GM23338 (cell line): ENCODE results near the gene FRMD4A. TPM values are rescaled to one million over a fixed set of nuclear protein-coding genes. Genes with fewer than 3 reads are reported as not detected.

Experiments
- ATAC-seq: fragments of 200-7000 bp; cut with Tn5 transposase; 3 replicates; pipeline ENCODE4 v1.9.1; 2020
- DNase-seq: peaks from one replicate; pipeline ENCODE4 v3.0.0-alpha.2; 2015; ENCODE audit warnings: low spot score
- H2AFZ ChIP-seq: fragments of 200-600 bp; sonication (generic); 2 replicates; pipeline ENCODE4 v1.8.0; 2016; ENCODE audit warnings: antibody characterized with exemption, mild to moderate bottlenecking, moderate library complexity
- H3F3A ChIP-seq: fragments of 200-600 bp; sonication (generic); replicated peaks from 2 replicates; pipeline ENCODE4 v1.8.0; 2017; ENCODE audit warnings: antibody characterized with exemption, mixed run types, low read depth
- H3K27ac ChIP-seq: fragments of 200-600 bp; sonication (generic); 2 replicates; pipeline ENCODE4 v1.6.1; 2016; ENCODE audit warnings: low read depth
- H3K27me3 ChIP-seq: fragments of 200-600 bp; sonication (generic); 2 replicates; pipeline ENCODE4 v1.8.0; 2016; ENCODE audit warnings: mild to moderate bottlenecking, mixed run types, moderate library complexity; ENCODE audit not compliant: insufficient read depth
- H3K36me3 ChIP-seq: fragments of 200-600 bp; sonication (generic); 2 replicates; pipeline ENCODE4 v1.8.0; 2016; ENCODE audit warnings: mild to moderate bottlenecking; ENCODE audit not compliant: insufficient read depth
- H3K4me1 ChIP-seq: fragments of 200-600 bp; sonication (generic); 2 replicates; pipeline ENCODE4 v1.8.0; 2016; ENCODE audit warnings: mild to moderate bottlenecking, moderate library complexity; ENCODE audit not compliant: insufficient read depth
- H3K4me2 ChIP-seq: fragments of 200-600 bp; sonication (generic); 2 replicates; pipeline ENCODE4 v1.7.1; 2017; ENCODE audit warnings: mixed run types
- H3K4me3 ChIP-seq: fragments of 200-600 bp; sonication (generic); 2 replicates; pipeline ENCODE4 v1.6.1; 2016; ENCODE audit warnings: mixed run types
- H3K79me2 ChIP-seq: fragments of 200-600 bp; sonication (generic); replicated peaks from 2 replicates; pipeline ENCODE4 v1.8.0; 2017; ENCODE audit warnings: mild to moderate bottlenecking; ENCODE audit not compliant: insufficient read depth
- H3K9me2 ChIP-seq: fragments of 200-600 bp; sonication (generic); 2 replicates; pipeline ENCODE4 v1.8.0; 2017; ENCODE audit not compliant: insufficient read depth
- H4K20me1 ChIP-seq: fragments of 200-600 bp; sonication (generic); replicated peaks from 2 replicates; pipeline ENCODE4 v1.8.0; 2017; ENCODE audit warnings: mild to moderate bottlenecking; ENCODE audit not compliant: insufficient read depth
- H3K27ac Mint-ChIP-seq: 2 replicates; pipeline ENCODE4 v1.8.0; 2020; ENCODE audit warnings: inconsistent platforms, mild to moderate bottlenecking, moderate library complexity, mixed read lengths
- H3K27me3 Mint-ChIP-seq: 3 replicates; pipeline ENCODE4 v1.8.0; 2022; ENCODE audit warnings: low read depth, mild to moderate bottlenecking, moderate library complexity, mixed read lengths, inconsistent platforms; ENCODE audit not compliant: insufficient read depth, poor library complexity
- H3K36me3 Mint-ChIP-seq: 3 replicates; pipeline ENCODE4 v1.8.0; 2021; ENCODE audit warnings: low read depth, mild to moderate bottlenecking, inconsistent platforms, moderate library complexity, mixed read lengths
- H3K4me1 Mint-ChIP-seq: 3 replicates; pipeline ENCODE4 v1.8.0; 2020; ENCODE audit warnings: mild to moderate bottlenecking, inconsistent platforms, mixed read lengths
- H3K4me3 Mint-ChIP-seq: 3 replicates; pipeline ENCODE4 v1.8.0; 2021; ENCODE audit warnings: moderate library complexity, mild to moderate bottlenecking, inconsistent platforms, mixed read lengths
- H3K9me3 Mint-ChIP-seq: 3 replicates; pipeline ENCODE4 v1.8.0; 2020; ENCODE audit warnings: moderate library complexity, mild to moderate bottlenecking, inconsistent platforms, mixed read lengths
- CTCF ChIP-seq, 2 experiments: fragments of 200-600 bp in 1 of 2; sonication (generic) in 1 of 2; conservative IDR thresholded peaks; 2 replicates each; pipeline versions ENCODE4 v1.5.1 to v1.6.1; 2016 to 2017; ENCODE audit warnings: antibody characterized with exemption in 2 of 2, low read depth in 2 of 2, mild to moderate bottlenecking in 2 of 2, moderate library complexity in 1 of 2
- ETS1 ChIP-seq: IDR thresholded peaks from 2 replicates; pipeline ENCODE4 v1.6.1; 2016; ENCODE audit warnings: antibody characterized with exemption
- JUNB ChIP-seq: IDR thresholded peaks from one replicate; pipeline ENCODE4 v1.6.1; 2016; ENCODE audit warnings: antibody characterized with exemption; ENCODE audit not compliant: unreplicated experiment
- NANOG ChIP-seq: IDR thresholded peaks from 2 replicates; pipeline ENCODE4 v1.6.1; 2016; ENCODE audit warnings: antibody characterized with exemption, borderline replicate concordance
- POLR2AphosphoS5 ChIP-seq: IDR thresholded peaks from 2 replicates; pipeline ENCODE4 v1.6.1; 2016; ENCODE audit warnings: antibody characterized with exemption, low read depth
- STAT1 ChIP-seq: IDR thresholded peaks from one replicate; pipeline ENCODE4 v1.6.1; 2016; ENCODE audit warnings: antibody characterized with exemption; ENCODE audit not compliant: unreplicated experiment
- ZNF331 ChIP-seq: fragments of 250-450 bp; sonication (Bioruptor Pico); IDR thresholded peaks from 2 replicates; pipeline ENCODE4 v1.5.0; 2020; ENCODE audit warnings: low read depth, mild to moderate bottlenecking, moderate library complexity
- ZNF462 ChIP-seq: fragments of 250-450 bp; sonication (Bioruptor Pico); IDR thresholded peaks from 2 replicates; pipeline ENCODE4 v1.5.0; 2020; ENCODE audit warnings: mild to moderate bottlenecking, moderate library complexity
- polyA plus RNA-seq: library from polyadenylated mRNA; unstranded; fragments of >200 nt; fragmentation: Nextera tagmentation; extraction: Ambion mirVana; gene quantifications from 2 replicates; pipeline ENCODE4 v1.2.1, GENCODE V29; 2016
- total RNA-seq: library from RNA; depleted of rRNA; stranded (reverse); fragments of >200 nt; shearing (Covaris generic); gene quantifications from 2 replicates; pipeline ENCODE4 v1.2.3, GENCODE V29; 2014

FRMD4A gene
- total and polyA plus RNA-seq, 2 experiments from 2014 or later = 14.0 to 20.1 TPM

GRCh38 chr10:13989616-13990015 is 341.1 kb downstream of the FRMD4A start (continued):
- no peak for TF ChIP-seq ZNF462
- no peak for TF ChIP-seq STAT1
- no peak for TF ChIP-seq ZNF331 (CRISPR knock-in tag)
- TF ChIP-seq ETS1 = no peak

GRCh38 chr10:13987446-13987845 is 343.3 kb downstream of the FRMD4A start:
- Histone ChIP-seq H4K20me1 (no peaks in the 10 kb centered on the region), H3K27ac (no peak overlapping the region), H3K27me3 (no peaks in the 10 kb centered on the region), H3K4me3 (no peak overlapping the region), H3K4me1 (no peaks in the 10 kb centered on the region), H3K79me2 (no peaks in the 10 kb centered on the region), H3F3A (no peaks in the 10 kb centered on the region), H3K9me2 (peaks cover 6% of the 10 kb centered on the region; the same call in 1 of the 2 replicates), H3K36me3 (no peaks in the 10 kb centered on the region), H2AFZ (no peak overlapping the region), H3K4me2 (no peak overlapping the region)
- no peaks in the 10 kb centered on the region for H3K9me3 Mint-ChIP-seq
- peak overlapping the region; percentile 11; the same call in 1 of the 2 replicates for H3K27ac Mint-ChIP-seq
- ATAC-seq = no peak
- H3K27me3 Mint-ChIP-seq = peaks cover 4% of the 10 kb centered on the region
- H3K4me3 Mint-ChIP-seq = no peak overlapping the region
- peaks cover 15% of the 10 kb centered on the region; the same call in 2 of the 3 replicates for H3K4me1 Mint-ChIP-seq
- no peak for DNase-seq
- no peaks in the 10 kb centered on the region for H3K36me3 Mint-ChIP-seq
- TF ChIP-seq ETS1 (no peak), JUNB (no peak), POLR2AphosphoS5 (no peak), NANOG (no peak), CTCF (conservative IDR thresholded peaks at IDR 0.05; ENCODE audit: low read depth in 2 of 2) (no peak)
